Skin epidermis (tissue), 12 donors: ENCODE data around the gene IQCK.

Source experiments
- H3K27ac ChIP-seq, 21 experiments: fragments of 200-600 bp; sonication (generic) in 11 of 21; one replicate each; pipeline ENCODE4 v1.5.0; 2020; ENCODE audit warnings: mild to moderate bottlenecking in 3 of 21, inconsistent platforms in 2 of 21, moderate library complexity in 2 of 21
- H3K4me3 ChIP-seq, 7 experiments: fragments of 200-600 bp; sonication (generic) in 2 of 7; one replicate each; pipeline ENCODE4 v1.5.0; 2020; ENCODE audit warnings: inconsistent platforms in 2 of 7, mild to moderate bottlenecking in 2 of 7, moderate library complexity in 1 of 7

IQCK gene

DNA sequence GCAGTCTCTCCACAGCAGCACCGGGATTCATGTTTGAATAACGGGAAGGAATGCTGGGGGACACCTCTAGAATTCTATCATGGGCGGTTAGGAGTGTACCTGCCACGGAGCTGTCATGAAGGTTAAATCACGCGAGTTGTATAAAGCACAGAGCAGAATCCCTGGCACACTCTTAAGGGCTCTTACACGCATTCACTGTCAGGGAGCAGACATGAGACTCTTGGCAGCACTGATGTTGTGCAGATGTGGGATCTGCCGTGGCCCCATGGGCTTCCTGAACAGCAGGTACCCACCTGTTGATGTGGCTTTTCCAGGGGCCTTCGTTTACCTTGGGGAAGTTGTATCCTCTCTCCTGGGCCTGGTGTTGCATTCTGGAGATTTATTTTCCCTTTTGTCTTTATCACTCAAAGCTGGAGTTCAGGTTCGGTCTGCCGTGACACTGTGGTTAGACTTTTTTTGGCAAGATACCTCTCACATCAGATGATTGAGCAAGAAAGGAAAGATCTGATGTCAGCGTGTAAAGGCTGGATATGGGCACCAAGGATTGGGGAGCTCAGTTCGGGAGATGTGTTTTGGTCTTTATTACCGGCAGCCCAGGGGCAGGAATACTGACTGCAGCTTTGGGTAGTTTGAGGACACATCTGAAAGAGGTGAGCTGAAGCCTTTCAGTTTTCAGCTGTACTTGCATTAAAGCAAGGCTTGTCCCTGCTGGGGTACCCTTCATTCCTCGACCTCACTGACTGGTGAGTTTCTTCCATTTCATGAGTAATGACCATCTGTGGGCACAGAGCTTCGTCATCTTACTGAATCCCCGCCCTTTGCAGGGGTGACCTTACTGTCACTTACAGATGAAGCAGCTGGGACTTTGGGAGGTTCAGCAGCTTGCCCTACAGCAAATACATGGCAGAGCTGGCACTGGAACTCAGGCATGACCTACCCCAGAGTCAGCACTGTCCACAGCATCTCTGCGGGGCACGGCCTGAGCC is 19.3 kb upstream of the IQCK start:
- Histone ChIP-seq H3K4me3 (no peak overlapping the region), H3K27ac (peak overlapping the region in 12 of 21 experiments; percentile 3 to 84 (median 47))

- H3K27ac ChIP-seq: peak overlapping the region in 12 of 21 experiments; percentile 2 to 84 (median 40)
- H3K4me3 ChIP-seq: no peak overlapping the region
Observed at GRCh38 chr16:19699472-19699871, 18.6 kb upstream of the IQCK start.

DNA sequence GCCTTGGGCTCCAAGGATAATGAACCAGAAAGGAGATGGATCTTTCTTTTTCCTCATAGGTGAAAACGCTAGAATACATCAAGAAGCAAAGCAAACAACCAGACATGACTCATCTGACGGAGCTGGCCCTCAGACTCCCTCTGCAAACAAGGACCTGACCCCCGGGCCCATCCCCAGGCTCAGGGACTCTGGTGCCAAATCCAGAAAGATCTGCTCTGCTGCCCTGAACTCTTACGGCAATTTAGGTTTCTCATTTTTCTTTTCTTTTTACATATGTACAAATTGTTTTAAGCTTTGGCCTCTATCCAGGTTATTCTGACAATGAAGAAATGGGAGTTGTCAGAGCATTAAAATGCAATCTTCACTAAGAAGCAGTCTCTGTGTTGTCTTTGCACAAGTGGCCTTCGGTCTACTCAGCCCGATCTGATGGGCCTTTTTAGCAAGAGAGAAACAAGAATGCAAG is 17.7 kb upstream of the IQCK start:
- peak overlapping the region in 11 of 21 experiments; percentile 16 to 84 (median 49) for H3K27ac ChIP-seq
- H3K4me3 ChIP-seq: no peak overlapping the region

DNA sequence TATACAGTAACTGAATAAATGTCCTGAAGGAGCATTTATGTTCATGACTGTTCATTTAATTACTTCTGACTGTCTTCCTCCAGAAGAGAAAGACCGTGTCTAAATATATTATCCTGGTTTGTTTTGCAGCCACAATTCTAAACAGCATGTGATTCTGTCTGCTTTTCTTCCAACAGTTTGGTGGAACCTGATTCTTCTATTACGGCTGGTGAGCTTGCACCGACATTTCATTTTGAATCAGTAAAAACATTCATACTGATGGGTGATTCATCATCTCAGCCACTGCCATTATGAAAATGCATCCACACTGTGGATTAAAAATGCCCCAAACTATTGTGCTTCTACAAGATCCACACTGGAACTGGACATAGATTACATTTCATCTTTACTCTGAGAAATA is 17.0 kb upstream of the IQCK start:
- peak overlapping the region in 9 of 21 experiments; percentile 14 to 83 (median 49) for H3K27ac ChIP-seq
- H3K4me3 ChIP-seq: no peak overlapping the region

GRCh38 chr16:19703172-19703889 is 14.7 kb upstream of the IQCK start:
- H3K4me3 ChIP-seq: no peak overlapping the region
- H3K27ac ChIP-seq: peak overlapping the region in 15 of 21 experiments; percentile 6 to 83 (median 49)

- peak overlapping the region in 18 of 21 experiments; percentile 6 to 83 (median 52) for H3K27ac ChIP-seq
- H3K4me3 ChIP-seq: no peak overlapping the region
Observed at GRCh38 chr16:19704321-19705145, 13.5 kb upstream of the IQCK start.

DNA sequence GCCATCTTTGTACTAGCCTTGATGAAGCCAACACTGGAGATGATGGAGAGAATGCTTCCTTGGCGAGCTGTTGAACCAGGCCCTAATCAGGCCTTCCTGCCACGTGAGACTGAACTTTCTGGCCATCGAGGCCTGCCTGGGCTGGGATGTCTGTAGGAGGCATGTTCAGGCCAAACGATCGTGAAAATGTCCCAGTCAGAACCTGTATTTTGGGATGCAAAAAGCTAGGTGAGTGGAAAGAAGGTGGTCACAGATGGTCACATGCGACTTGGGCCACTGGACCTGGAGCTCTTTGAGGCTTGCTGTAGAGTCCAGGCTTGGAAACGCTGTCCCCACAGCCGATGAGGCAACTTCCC is 12.9 kb upstream of the IQCK start:
- Histone ChIP-seq H3K4me3 (no peak overlapping the region), H3K27ac (peak overlapping the region in 14 of 21 experiments; percentile 1 to 83 (median 52))

DNA sequence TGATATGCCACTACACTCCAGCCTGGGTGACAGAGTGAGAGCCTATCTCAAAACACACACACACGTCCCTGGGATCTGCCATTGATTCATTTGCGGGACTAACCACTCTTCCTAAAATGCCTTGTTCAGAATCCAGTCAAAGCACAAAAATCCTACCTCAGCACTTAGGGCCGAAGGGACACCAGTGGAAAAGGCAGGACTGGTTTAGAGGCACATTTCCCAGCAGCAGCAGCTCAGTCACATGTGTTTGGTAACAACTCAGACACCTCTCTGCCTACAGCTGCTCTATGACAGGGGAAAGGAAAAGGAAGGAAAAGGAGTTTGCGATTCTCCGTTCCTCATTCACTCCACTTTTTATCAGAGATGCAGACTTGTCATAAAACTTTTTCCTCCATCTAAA is 12.2 kb upstream of the IQCK start:
- peak overlapping the region in 7 of 21 experiments; percentile 28 to 80 (median 45) for H3K27ac ChIP-seq
- H3K4me3 ChIP-seq: no peak overlapping the region

DNA sequence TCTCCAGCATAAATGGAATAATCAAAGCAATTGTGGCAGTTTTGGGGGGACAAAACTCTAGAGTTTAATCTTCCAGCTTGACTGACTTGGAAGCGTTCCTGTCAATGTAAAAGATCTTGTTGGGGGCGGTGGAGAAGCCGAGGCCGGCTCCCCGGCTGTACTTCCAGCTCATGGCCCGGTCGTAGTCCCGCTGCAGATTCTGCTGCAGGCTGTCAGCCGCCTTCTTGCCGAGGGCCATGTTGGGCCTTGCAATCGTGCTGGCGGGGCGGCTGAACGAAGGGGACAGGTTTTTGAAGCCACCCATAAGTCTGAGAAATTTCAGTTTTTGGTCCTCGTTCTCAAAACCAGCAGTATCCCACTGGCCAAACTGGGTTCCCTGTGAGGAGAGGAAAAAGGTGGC is 11.2 kb upstream of the IQCK start:
- H3K27ac ChIP-seq: no peak overlapping the region

DNA sequence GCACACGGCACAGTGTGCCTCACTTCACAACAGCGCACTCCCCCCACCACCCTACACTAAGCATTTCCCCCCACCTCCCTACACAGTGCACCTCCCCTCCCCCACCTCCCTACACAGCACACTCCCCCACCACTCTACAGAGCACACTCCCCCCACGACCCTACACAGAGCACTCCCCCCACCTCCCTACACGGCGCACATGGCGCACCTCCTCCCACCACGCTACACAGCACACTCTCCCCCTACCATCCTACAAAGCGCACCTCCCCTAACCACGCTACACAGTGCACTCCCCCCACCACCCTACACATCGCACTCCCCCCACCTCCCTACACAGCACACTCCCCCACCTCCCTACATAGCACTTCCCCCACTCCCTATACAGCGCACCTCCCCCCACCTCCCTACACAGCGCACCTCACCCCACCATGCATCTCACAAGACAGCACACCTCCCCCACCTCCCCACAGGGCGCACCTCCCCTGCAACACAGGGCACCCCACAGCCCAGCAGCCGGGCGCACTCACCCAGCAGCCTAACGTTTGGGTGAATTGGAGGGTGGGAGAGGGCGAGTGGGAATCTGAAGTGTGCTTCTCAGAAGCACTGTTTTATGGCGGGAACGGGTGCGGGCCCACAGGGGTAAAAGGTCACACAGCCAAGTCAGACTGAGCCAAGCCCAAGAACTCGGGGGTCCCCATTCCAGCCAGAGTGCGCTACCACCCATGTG is 10.3 kb upstream of the IQCK start:
- Histone ChIP-seq H3K27ac (peak overlapping the region in 3 of 21 experiments; percentile 23 to 60 (median 52)), H3K4me3 (no peak overlapping the region)

More for the DNA sequence above, 11.2 kb upstream of the IQCK start:
- H3K4me3 ChIP-seq: no peak overlapping the region

DNA sequence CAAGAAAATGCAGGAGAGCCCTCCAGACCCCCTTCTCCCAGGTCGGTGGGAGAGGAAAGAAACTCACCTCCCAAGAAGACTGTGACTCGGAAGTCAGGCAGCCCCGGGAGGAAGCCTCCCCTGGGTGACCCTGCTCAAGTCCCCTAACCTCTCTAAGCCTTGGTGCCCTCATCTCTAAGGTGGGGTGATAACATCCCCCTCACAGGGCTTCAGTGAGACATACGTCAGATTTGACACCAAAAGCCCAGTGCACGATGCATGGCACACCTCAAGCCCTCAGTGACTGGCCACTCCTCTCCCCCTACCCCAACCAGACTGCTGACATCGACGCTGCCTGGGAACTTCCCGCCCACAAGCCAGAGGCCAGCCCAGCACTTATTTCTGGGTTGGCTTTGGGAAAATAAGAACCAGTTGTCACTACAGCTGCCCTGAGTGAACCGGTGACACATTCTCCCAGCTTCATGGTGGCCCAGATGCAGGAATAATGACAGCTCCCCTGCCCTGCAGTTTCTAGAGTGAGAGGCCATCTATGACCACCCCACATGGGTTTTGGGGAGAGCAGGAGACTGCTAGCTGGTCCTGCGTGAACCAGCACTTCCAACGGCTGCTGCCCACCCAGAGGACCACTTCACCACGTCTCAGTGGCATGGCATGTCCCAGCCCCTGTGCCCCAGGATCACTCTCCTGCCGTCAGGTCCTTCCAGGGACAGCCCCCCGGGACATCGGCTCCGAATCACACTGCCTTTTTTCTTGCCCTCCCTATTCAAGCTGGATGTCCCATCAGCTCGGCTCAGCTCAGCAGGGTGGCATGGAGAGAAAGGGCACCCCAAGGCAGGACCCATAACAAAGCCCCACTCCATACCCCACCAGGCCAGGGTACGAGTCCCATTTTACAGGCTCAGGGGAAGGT is 9.5 kb upstream of the IQCK start:
- H3K27ac ChIP-seq: peak overlapping the region in 7 of 21 experiments; percentile 19 to 60 (median 42)
- H3K4me3 ChIP-seq: no peak overlapping the region

DNA sequence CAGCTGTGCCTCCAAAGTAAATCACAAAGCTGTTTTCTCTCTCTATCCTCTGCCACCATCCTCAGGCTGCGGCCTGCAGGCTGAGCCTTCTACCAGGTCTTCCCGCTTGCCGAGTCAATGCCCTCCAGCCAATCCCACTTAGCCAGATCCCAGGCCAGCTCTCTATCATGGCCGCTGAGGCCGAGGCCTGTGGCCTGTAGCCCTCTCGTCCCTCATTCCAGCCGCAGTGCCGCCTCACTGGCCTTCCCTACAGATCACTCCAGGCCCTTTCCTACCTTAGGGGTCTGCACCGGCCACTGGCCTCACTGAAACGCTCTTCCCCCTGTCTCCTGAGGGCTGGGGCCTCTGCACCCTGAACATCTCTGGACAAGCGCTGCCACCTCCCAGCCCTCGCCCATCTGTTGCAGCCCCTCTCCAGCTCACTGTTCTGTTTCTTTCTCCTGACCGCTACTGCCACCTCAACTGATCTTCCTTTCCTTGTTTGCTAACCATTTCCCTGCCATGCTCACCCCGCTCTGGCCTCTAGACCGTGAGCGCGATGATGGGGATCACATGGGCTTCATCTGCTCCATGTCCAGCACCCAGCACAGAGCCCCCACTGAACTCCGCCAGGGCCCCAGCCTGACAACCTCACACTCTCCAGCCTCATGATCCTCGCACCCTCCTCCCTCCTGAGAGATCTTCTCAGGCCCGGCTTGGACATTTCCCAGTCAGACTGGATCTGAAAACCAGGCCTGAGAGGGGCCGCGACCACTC is 8.5 kb upstream of the IQCK start:
- Histone ChIP-seq H3K4me3 (no peak overlapping the region), H3K27ac (peak overlapping the region in 3 of 21 experiments; percentile 19 to 60 (median 24))

GRCh38 chr16:19710191-19710908 is 7.7 kb upstream of the IQCK start:
- H3K4me3 ChIP-seq: no peak overlapping the region
- peak overlapping the region in 1 of 21 experiments; percentile 28 for H3K27ac ChIP-seq

DNA sequence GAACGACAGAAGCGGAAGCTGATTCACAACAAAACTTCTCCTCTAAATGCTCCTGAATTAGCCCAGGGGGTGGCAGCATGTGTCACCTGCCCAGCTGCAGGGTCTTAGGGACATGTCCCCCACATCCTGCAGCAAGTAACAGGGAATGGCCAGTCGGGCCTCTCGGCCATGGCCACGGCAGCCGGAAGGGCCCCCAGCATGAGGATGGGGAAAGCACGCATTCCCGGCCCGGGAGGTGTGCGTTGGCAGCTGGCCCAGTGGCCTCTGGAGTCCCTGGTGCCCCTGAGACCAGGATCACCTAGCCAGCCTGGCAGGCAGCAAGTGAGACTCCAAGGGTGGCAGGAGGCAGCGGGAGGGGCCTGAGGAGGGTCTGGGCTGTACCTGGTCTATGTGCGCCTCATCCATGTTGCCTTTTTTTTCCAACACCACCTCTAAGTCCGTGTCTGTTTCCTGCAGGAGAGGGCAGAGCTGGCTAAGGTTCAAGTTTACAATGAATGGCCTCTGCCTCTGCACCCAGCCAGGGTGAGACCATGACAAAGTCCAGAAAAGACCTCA is 7.0 kb upstream of the IQCK start:
- Histone ChIP-seq H3K4me3 (no peak overlapping the region), H3K27ac (peak overlapping the region in 2 of 21 experiments; percentile 11 to 28)

GRCh38 chr16:19711643-19712042 is 6.4 kb upstream of the IQCK start:
- H3K27ac ChIP-seq: peak overlapping the region in 1 of 21 experiments; percentile 11
- H3K4me3 ChIP-seq: no peak overlapping the region

GRCh38 chr16:19712418-19713058 is 5.5 kb upstream of the IQCK start:
- no peak overlapping the region for H3K4me3 ChIP-seq
- peak overlapping the region in 1 of 21 experiments; percentile 21 for H3K27ac ChIP-seq
